Body of pancreas (tissue), 4 donors: ENCODE data around the gene P2RX7. TPM values are rescaled to one million over a fixed set of nuclear protein-coding genes. Genes with fewer than 3 reads are reported as not detected.

Source experiments
- ATAC-seq: fragments of 150-250 bp; one replicate; pipeline ENCODE4 v1.9.1; 2016
- DNase-seq, 4 donors: peaks; one replicate each; pipeline ENCODE4 v3.0.0-alpha.2; 2019
- H3K27ac ChIP-seq, 4 donors: fragments of 200-600 bp; sonication (generic); 1 replicate in 3 of 4; 2 replicates in 1 of 4; pipeline versions ENCODE4 v1.5.1 to v1.6.1; 2016 to 2019; ENCODE audit warnings: mild to moderate bottlenecking in 1 of 4, mixed read lengths in 1 of 4, moderate library complexity in 1 of 4
- H3K27me3 ChIP-seq, 2 donors: fragments of 200-600 bp; sonication (generic); one replicate each; pipeline ENCODE4 v1.6.0; 2016; ENCODE audit warnings: mild to moderate bottlenecking in 1 of 2
- H3K36me3 ChIP-seq, 2 donors: fragments of 200-600 bp; sonication (generic); replicated peaks in 1 of 2; 2 replicates each; pipeline ENCODE4 v1.5.1; 2016; ENCODE audit warnings: low read depth in 2 of 2; ENCODE audit not compliant: insufficient read depth in 1 of 2
- H3K4me1 ChIP-seq: fragments of 200-600 bp; sonication (generic); one replicate; pipeline ENCODE4 v1.6.0; 2016
- H3K4me3 ChIP-seq, 2 donors: fragments of 200-600 bp; sonication (generic); 1 replicate in 1 of 2; 2 replicates in 1 of 2; pipeline ENCODE4 v1.5.1; 2016 to 2019
- H3K9me3 ChIP-seq, 3 donors: fragments of 200-600 bp; sonication (generic); 1 replicate in 2 of 3; 2 replicates in 1 of 3; pipeline ENCODE4 v1.5.1; 2016
- CTCF ChIP-seq, 7 experiments: fragments of 450-650 bp in 4 of 7; fragments of 200-600 bp in 3 of 7; sonication (generic) in 3 of 7; IDR thresholded peaks; one replicate each; pipeline ENCODE4 v1.5.1; 2016 to 2019; ENCODE audit warnings: antibody characterized with exemption in 7 of 7
- POLR2A ChIP-seq, 3 donors: fragments of 450-650 bp; IDR thresholded peaks; one replicate each; pipeline ENCODE4 v1.6.1; 2016; ENCODE audit warnings: antibody characterized with exemption in 3 of 3, mild to moderate bottlenecking in 2 of 3
- WGBS, 2 donors: methylation state at CpG; one replicate each; pipeline ENCODE4 v1.1.5; 2017; 5-methylcytosine and 5-hydroxymethylcytosine counted together
- intact Hi-C: fragments of 100-400 bp; cut with DNase I; formaldehyde crosslinking; loops from one replicate; pipeline ENCODE4 v1.15.1; 2023
- total RNA-seq, 2 donors: library from RNA; depleted of rRNA; stranded (reverse); fragments of >200 nt; gene quantifications; one replicate each; pipeline ENCODE4 v1.1.0, GENCODE V29; 2016

P2RX7 gene
- 1 to 10 TPM; 1.0 to 1.6 TPM for total RNA-seq

- H3K9me3 ChIP-seq, result no peaks in the 10 kb centered on the region
- no peaks in the 10 kb centered on the region for H3K36me3 ChIP-seq
- 0 to 3% methylated on average over 12 to 25 of the region's 25 CpGs for WGBS, 2 donors
- H3K4me1 ChIP-seq, result peaks cover 22% of the 10 kb centered on the region
- TF ChIP-seq POLR2A (IDR thresholded peaks at IDR 0.05), result peak in 2 of 3 donors; percentile 35 to 38
- TF ChIP-seq CTCF (IDR thresholded peaks at IDR 0.05), result peak in 2 of 7 experiments; percentile 20 to 22
- H3K27ac ChIP-seq, result peak within 1 kb of the TSS; percentile 19 to 77 (median 58)
- H3K27me3 ChIP-seq, result no peaks in the 10 kb centered on the region
- H3K4me3 ChIP-seq, result peak within 1 kb of the TSS in 1 of 2 donors; percentile 30
- intact Hi-C loops, result no loop called here
- ATAC-seq (peak; percentile 78), DNase-seq (peak; percentile 70 to 87 (median 80))
Observed at GRCh38 chr12:121132601-121133481, at the start of gene P2RX7. TSS of gene P2RX7 (plus strand) at chr12:121132876. CDS start at chr12:121132971, 95 bp downstream.

- no peaks in the 10 kb centered on the region for H3K27me3 ChIP-seq
- ATAC-seq (no peak), DNase-seq (no peak)
- no peak overlapping the region for H3K27ac ChIP-seq
- no peaks in the 10 kb centered on the region for H3K9me3 ChIP-seq
- no peaks in the 10 kb centered on the region for H3K4me1 ChIP-seq
- H3K4me3 ChIP-seq, result no peak overlapping the region
- no peaks in the 10 kb centered on the region for H3K36me3 ChIP-seq
- WGBS, 2 donors, result 77 to 79% methylated on average over 3 of the region's 3 CpGs
- TF ChIP-seq CTCF (IDR thresholded peaks at IDR 0.05) (no peak), POLR2A (IDR thresholded peaks at IDR 0.05) (no peak)
- intact Hi-C loops, result no loop called here
Observed at GRCh38 chr12:121084229-121084628, 48.4 kb upstream of the P2RX7 start.

- intact Hi-C loops, result no loop called here
- H3K9me3 ChIP-seq, result no peaks in the 10 kb centered on the region
- H3K27me3 ChIP-seq, result no peaks in the 10 kb centered on the region
- 76 to 79% methylated on average over 4 of the region's 4 CpGs for WGBS, 2 donors
- DNase-seq, result no peak
- no peak overlapping the region for H3K27ac ChIP-seq
- no peak overlapping the region for H3K4me3 ChIP-seq
- TF ChIP-seq CTCF (IDR thresholded peaks at IDR 0.05) (no peak), POLR2A (IDR thresholded peaks at IDR 0.05) (no peak)
- H3K36me3 ChIP-seq, result no peaks in the 10 kb centered on the region
- no peak for ATAC-seq
- no peaks in the 10 kb centered on the region for H3K4me1 ChIP-seq
Observed at GRCh38 chr12:121085069-121085468, 47.6 kb upstream of the P2RX7 start.

GRCh38 chr12:121085506-121086353 is 46.9 kb upstream of the P2RX7 start:
- intact Hi-C loops, result no loop called here

More at GRCh38 chr12:121085506-121086353, 46.9 kb upstream of the P2RX7 start:
- TF ChIP-seq POLR2A (IDR thresholded peaks at IDR 0.05), result no peak
- TF ChIP-seq CTCF (IDR thresholded peaks at IDR 0.05), result no peak
- ATAC-seq, result no peak
- Histone ChIP-seq H3K4me3 (no peak overlapping the region), H3K36me3 (no peaks in the 10 kb centered on the region), H3K9me3 (no peaks in the 10 kb centered on the region), H3K27ac (no peak overlapping the region), H3K4me1 (no peaks in the 10 kb centered on the region), H3K27me3 (no peaks in the 10 kb centered on the region)
- 89 to 94% methylated on average over 11 to 16 of the region's 17 CpGs for WGBS, 2 donors
- no peak for DNase-seq
